Left ventricle myocardium inferior (tissue), 1 donor: ENCODE data around the gene KIAA1549. TPM values are rescaled to one million over a fixed set of nuclear protein-coding genes. Genes with fewer than 3 reads are reported as not detected.

Experiments used
- DNase-seq: peaks from one replicate; pipeline ENCODE4 v3.0.0-alpha.2; 2020
- H3K27ac ChIP-seq: fragments of 200-600 bp; replicated peaks from 2 replicates; pipeline ENCODE4 v1.8.0; 2021
- H3K27me3 ChIP-seq: fragments of 200-600 bp; 2 replicates; pipeline ENCODE4 v1.8.0; 2021; ENCODE audit warnings: low read depth
- H3K36me3 ChIP-seq: fragments of 200-600 bp; 2 replicates; pipeline ENCODE4 v1.8.0; 2021
- H3K4me1 ChIP-seq: fragments of 200-600 bp; 2 replicates; pipeline ENCODE4 v1.8.0; 2021
- H3K4me3 ChIP-seq: fragments of 200-600 bp; 2 replicates; pipeline ENCODE4 v1.8.0; 2021; ENCODE audit warnings: mild to moderate bottlenecking, moderate library complexity
- H3K9me3 ChIP-seq: fragments of 200-600 bp; replicated peaks from 2 replicates; pipeline ENCODE4 v1.8.0; 2021
- intact Hi-C: fragments of 100-400 bp; cut with micrococcal nuclease; formaldehyde crosslinking; loops from one replicate; pipeline ENCODE4 v1.11.0; 2022
- total RNA-seq: library from RNA; stranded (reverse); fragmentation: NEBNext Ultra II Directional; extraction: Animal tissue kit (Norgen Biotek cat#: 25700); gene quantifications from one replicate; pipeline ENCODE4 v1.2.1, GENCODE V29; 2021
- TF ChIP-seq, protein P1 (sequence below): fragments of 200-600 bp; IDR thresholded peaks from 2 replicates; pipeline ENCODE4 v1.8.0; 2021; ENCODE audit warnings: antibody characterized with exemption, mild to moderate bottlenecking, borderline replicate concordance
- donor health status: DM: no; HTN: yes; CAD: no; lungs with severe emphysema.

The KIAA1549 gene
- total RNA-seq, 1 donor from 2014 or later, result 2.1 TPM

DNA sequence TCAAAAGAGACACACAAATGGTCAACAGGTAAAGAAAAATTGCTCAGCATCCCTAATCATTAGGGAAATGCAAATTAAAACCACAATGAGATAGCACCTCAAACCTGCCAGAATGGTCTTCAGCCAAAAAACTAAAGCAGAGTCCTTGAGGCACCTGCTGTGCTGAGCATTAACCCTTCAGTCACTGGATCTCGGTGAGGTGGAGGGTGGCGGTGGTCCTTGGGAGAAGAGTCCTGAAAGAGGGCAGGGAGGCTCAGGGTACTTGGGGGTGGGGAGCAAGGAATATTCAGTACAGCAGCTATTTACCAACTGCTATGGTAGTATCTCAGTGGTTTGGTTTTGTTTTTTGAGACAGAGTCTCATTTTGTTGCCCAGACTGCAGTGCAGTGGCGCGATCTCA is 7.1 kb downstream of the KIAA1549 start:
- Histone ChIP-seq H3K27me3 (no peaks in the 10 kb centered on the region), H3K9me3 (no peaks in the 10 kb centered on the region), H3K36me3 (no peaks in the 10 kb centered on the region), H3K27ac (no peak overlapping the region), H3K4me1 (peaks cover 8% of the 10 kb centered on the region), H3K4me3 (no peak overlapping the region)
- TF ChIP-seq, protein P1, sequence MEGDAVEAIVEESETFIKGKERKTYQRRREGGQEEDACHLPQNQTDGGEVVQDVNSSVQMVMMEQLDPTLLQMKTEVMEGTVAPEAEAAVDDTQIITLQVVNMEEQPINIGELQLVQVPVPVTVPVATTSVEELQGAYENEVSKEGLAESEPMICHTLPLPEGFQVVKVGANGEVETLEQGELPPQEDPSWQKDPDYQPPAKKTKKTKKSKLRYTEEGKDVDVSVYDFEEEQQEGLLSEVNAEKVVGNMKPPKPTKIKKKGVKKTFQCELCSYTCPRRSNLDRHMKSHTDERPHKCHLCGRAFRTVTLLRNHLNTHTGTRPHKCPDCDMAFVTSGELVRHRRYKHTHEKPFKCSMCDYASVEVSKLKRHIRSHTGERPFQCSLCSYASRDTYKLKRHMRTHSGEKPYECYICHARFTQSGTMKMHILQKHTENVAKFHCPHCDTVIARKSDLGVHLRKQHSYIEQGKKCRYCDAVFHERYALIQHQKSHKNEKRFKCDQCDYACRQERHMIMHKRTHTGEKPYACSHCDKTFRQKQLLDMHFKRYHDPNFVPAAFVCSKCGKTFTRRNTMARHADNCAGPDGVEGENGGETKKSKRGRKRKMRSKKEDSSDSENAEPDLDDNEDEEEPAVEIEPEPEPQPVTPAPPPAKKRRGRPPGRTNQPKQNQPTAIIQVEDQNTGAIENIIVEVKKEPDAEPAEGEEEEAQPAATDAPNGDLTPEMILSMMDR, result no peak
- intact Hi-C loops, result no loop called here
- DNase-seq, result no peak

DNA sequence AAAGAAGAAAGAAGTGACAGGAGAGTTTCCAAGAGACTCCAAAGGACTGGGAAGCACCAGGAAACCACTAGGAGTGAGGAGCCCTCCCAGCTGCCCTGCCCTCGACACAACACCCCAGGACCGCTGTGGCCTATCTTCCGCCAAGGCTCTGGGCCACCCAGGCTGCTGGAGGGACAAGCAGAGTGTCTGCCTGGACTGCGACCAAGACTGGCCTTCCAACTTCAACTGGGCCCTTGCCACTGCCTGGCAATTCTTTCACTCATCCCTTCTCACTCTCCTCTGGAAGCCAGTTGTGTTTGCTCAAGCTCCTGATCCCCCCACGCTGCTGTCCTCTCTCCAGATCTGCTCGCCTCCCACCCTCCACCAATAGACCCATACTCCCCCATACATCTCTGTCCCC is 10.2 kb downstream of the KIAA1549 start:
- H3K4me3 ChIP-seq, result no peak overlapping the region
- no peaks in the 10 kb centered on the region for H3K27me3 ChIP-seq
- no peaks in the 10 kb centered on the region for H3K36me3 ChIP-seq
- peaks cover 16% of the 10 kb centered on the region for H3K4me1 ChIP-seq
- TF ChIP-seq, protein P1, result no peak
- H3K27ac ChIP-seq, result no peak overlapping the region
- no peak for DNase-seq
- no peaks in the 10 kb centered on the region for H3K9me3 ChIP-seq
- intact Hi-C loops, result no loop called here

DNA sequence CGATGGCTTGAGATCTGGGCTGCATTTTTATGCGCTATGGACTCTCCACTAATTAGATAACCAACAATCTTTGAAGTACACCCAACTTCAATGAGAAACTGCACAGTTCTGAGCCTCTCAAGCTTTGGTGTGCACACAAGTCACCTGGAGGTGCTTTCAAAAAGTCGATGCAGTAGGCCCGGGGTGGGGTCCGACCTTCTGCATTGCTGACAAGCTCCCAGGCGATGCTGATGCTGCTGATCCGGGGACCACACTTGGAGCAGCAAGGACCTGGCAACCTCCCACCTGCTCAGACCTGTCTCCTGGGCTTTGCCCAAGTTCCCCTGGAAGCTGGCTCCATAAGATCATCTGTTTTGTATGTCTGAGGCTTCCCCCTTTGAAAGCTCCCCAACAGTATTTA is 10.7 kb downstream of the KIAA1549 start:
- DNase-seq, result no peak

DNA sequence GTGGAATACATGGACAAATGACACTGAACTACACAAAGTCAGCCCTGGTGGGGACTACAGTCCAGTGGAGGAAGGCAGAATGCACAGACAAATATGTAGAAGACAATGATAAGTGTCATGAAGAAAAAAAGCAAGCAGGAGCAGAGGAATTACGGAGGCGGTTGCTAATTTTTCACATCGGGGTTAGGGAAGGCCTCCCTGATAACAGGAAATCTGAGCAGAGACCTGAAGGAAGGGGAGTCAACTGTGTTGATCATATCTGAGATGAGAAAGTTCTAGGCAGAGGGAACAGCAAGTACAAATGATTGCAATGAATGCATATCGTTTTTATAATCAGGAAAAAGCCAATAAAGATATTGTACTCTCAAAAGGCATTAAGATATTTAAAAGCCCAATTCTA is 14.0 kb downstream of the KIAA1549 start:
- Histone ChIP-seq H3K4me1 (peaks cover 15% of the 10 kb centered on the region), H3K9me3 (no peaks in the 10 kb centered on the region), H3K4me3 (no peak overlapping the region), H3K27ac (peak overlapping the region; percentile 63), H3K27me3 (no peaks in the 10 kb centered on the region), H3K36me3 (no peaks in the 10 kb centered on the region)
- DNase-seq, result no peak
- TF ChIP-seq, protein P1, result no peak
- intact Hi-C loops, result no loop called here

More for the DNA sequence above, 10.7 kb downstream of the KIAA1549 start:
- Histone ChIP-seq H3K4me3 (no peak overlapping the region), H3K27ac (no peak overlapping the region), H3K27me3 (no peaks in the 10 kb centered on the region), H3K4me1 (peaks cover 11% of the 10 kb centered on the region), H3K36me3 (no peaks in the 10 kb centered on the region), H3K9me3 (no peaks in the 10 kb centered on the region)
- intact Hi-C loops, result no loop called here
- TF ChIP-seq, protein P1, result no peak

GRCh38 chr7:138964624-138965436 is 16.4 kb downstream of the KIAA1549 start:
- no peak overlapping the region for H3K4me3 ChIP-seq
- H3K27me3 ChIP-seq, result no peaks in the 10 kb centered on the region
- DNase-seq, result no peak
- no peak overlapping the region for H3K27ac ChIP-seq
- H3K9me3 ChIP-seq, result no peaks in the 10 kb centered on the region
- intact Hi-C loops, result no loop called here
- no peaks in the 10 kb centered on the region for H3K36me3 ChIP-seq
- TF ChIP-seq, protein P1, result no peak
- H3K4me1 ChIP-seq, result peaks cover 27% of the 10 kb centered on the region
